HepG2 (cell line): ENCODE measurements around the gene ST6GALNAC4. TPM values are rescaled to one million over a fixed set of nuclear protein-coding genes. Genes with fewer than 3 reads are reported as not detected.

Experiments used
- AHDC1 ChIP-seq: sonication (generic); formaldehyde crosslinking; IDR thresholded peaks from 2 replicates; pipeline ENCODE4 v1.5.1; 2020; ENCODE audit warnings: mild to moderate bottlenecking, missing genetic modification reagents, borderline replicate concordance
- FOSL1 ChIP-seq: sonication (generic); formaldehyde crosslinking; IDR thresholded peaks from 2 replicates; pipeline ENCODE4 v1.9.0; 2021; ENCODE audit warnings: missing genetic modification reagents, borderline replicate concordance
- FOXA1 ChIP-seq, 2 experiments: fragments of 450-650 bp in 1 of 2; sonication (generic) in 1 of 2; formaldehyde crosslinking in 1 of 2; IDR thresholded peaks; 2 replicates each; pipeline versions ENCODE4 v1.4.0 to v1.6.1; 2016 to 2020; ENCODE audit warnings: missing genetic modification reagents in 1 of 2
- HNF1B ChIP-seq: sonication (generic); formaldehyde crosslinking; IDR thresholded peaks from 2 replicates; pipeline ENCODE4 v1.5.1; 2020; ENCODE audit warnings: mild to moderate bottlenecking, moderate library complexity, missing genetic modification reagents
- JUNB ChIP-seq: sonication (generic); formaldehyde crosslinking; IDR thresholded peaks from 2 replicates; pipeline ENCODE4 v1.8.0; 2022; ENCODE audit warnings: missing genetic modification reagents, mild to moderate bottlenecking, borderline replicate concordance
- SKI ChIP-seq: fragments of 450-650 bp; IDR thresholded peaks from one replicate; pipeline ENCODE4 v1.6.1; 2018; ENCODE audit warnings: mild to moderate bottlenecking; ENCODE audit not compliant: partially characterized antibody
- ZBTB20 ChIP-seq: sonication (generic); formaldehyde crosslinking; IDR thresholded peaks from 2 replicates; pipeline ENCODE4 v1.8.1; 2023; ENCODE audit warnings: missing genetic modification reagents, low read depth, mild to moderate bottlenecking, borderline replicate concordance
- ZBTB7B ChIP-seq: sonication (generic); formaldehyde crosslinking; IDR thresholded peaks from 2 replicates; pipeline ENCODE4 v1.4.0; 2020; ENCODE audit warnings: missing genetic modification reagents
- ZNF362 ChIP-seq: sonication (generic); formaldehyde crosslinking; IDR thresholded peaks from 2 replicates; pipeline ENCODE4 v1.4.0; 2020; ENCODE audit warnings: missing genetic modification reagents, mild to moderate bottlenecking, borderline replicate concordance
- ZNF460 ChIP-seq: sonication (generic); formaldehyde crosslinking; IDR thresholded peaks from 2 replicates; pipeline ENCODE4 v1.5.1; 2020; ENCODE audit warnings: missing genetic modification reagents, mild to moderate bottlenecking, borderline replicate concordance
- ZNF567 ChIP-seq: sonication (generic); formaldehyde crosslinking; IDR thresholded peaks from 2 replicates; pipeline ENCODE4 v1.8.1; 2023; ENCODE audit warnings: mild to moderate bottlenecking, missing genetic modification reagents, borderline replicate concordance
- ZNF674 ChIP-seq: sonication (generic); formaldehyde crosslinking; IDR thresholded peaks from 2 replicates; pipeline ENCODE4 v1.5.0; 2020; ENCODE audit warnings: low read depth, mild to moderate bottlenecking, missing genetic modification reagents
- ZNF770 ChIP-seq: sonication (generic); formaldehyde crosslinking; IDR thresholded peaks from 2 replicates; pipeline ENCODE4 v1.5.0; 2020; ENCODE audit warnings: mild to moderate bottlenecking, missing genetic modification reagents
- ZUFSP ChIP-seq: sonication (generic); formaldehyde crosslinking; IDR thresholded peaks from 2 replicates; pipeline ENCODE4 v1.9.0; 2021; ENCODE audit warnings: missing genetic modification reagents, mild to moderate bottlenecking, borderline replicate concordance
- polyA plus RNA-seq, 8 experiments: library from polyadenylated mRNA; depleted of rRNA in 3 of 8; stranded (reverse) in 7 of 8; unstranded in 1 of 8; fragments of >200 nt; fragmentation: Illumina TruSeq in 4 of 8; extraction: Trizol in 4 of 8; gene quantifications; 2 replicates each; pipeline versions ENCODE4 v1.2.1 to v1.2.3, GENCODE V29; 2011 to 2016; ENCODE audit warnings: low read depth in 4 of 8, missing spikeins in 1 of 8, mixed read lengths in 1 of 8; ENCODE audit not compliant: insufficient read depth in 1 of 8
- total RNA-seq, 5 experiments: library from RNA; depleted of rRNA; stranded (reverse); fragments of >200 nt; fragmentation: Illumina TruSeq; extraction: Trizol; gene quantifications; 2 replicates each; pipeline ENCODE4 v1.2.3, GENCODE V29; 2016; ENCODE audit warnings: low read depth in 1 of 5

The ST6GALNAC4 gene
- total and polyA plus RNA-seq, 2 of the 13 experiments (the other 11 are each of a cell fraction or from before 2014, with no cell fraction given): 18.8 to 27.7 TPM

GRCh38 chr9:127955294-127956015 lies 38.6 kb upstream of the ST6GALNAC4 start (continued):
- TF ChIP-seq AHDC1 (CRISPR knock-in tag): 0 out of 2 replicates have a peak, but pooled peaks have one; percentile 20
- no peak for TF ChIP-seq ZNF770
- no peak for TF ChIP-seq ZUFSP
- no peak for TF ChIP-seq ZNF362 (CRISPR knock-in tag)
- TF ChIP-seq ZNF674 (CRISPR knock-in tag): no peak
- peak; percentile 97 for TF ChIP-seq FOSL1
- no peak for TF ChIP-seq ZNF460 (CRISPR knock-in tag)
- peak; percentile 81 for TF ChIP-seq HNF1B
- no peak for TF ChIP-seq ZNF567 (CRISPR knock-in tag)
- no peak for TF ChIP-seq ZBTB7B (CRISPR knock-in tag)
- peak; percentile 69 for TF ChIP-seq FOXA1 (IDR thresholded peaks at IDR 0.05)
- peak; percentile 98 for TF ChIP-seq FOXA1 (CRISPR knock-in tag; IDR thresholded peaks at IDR 0.05)
- TF ChIP-seq SKI: peak; percentile 55
- peak; percentile 97 for TF ChIP-seq JUNB (CRISPR knock-in tag)
- no peak for TF ChIP-seq ZBTB20 (CRISPR knock-in tag)
